Ectodermal cell (in vitro differentiated cells): ENCODE data around the gene ZBTB16.

ENCODE experiments used
- H3K27ac ChIP-seq: 2 replicates; pipeline ENCODE4 v1.7.0; 2013; ENCODE audit warnings: mild to moderate bottlenecking, low read depth, low read length; ENCODE audit not compliant: insufficient read depth, poor library complexity, severe bottlenecking
- H3K27me3 ChIP-seq: 2 replicates; pipeline ENCODE4 v1.7.0; 2013; ENCODE audit warnings: mild to moderate bottlenecking, low read length; ENCODE audit not compliant: insufficient read depth, control insufficient read depth, poor library complexity, severe bottlenecking
- H3K36me3 ChIP-seq: one replicate; pipeline ENCODE4 v1.7.0; 2013; ENCODE audit warnings: low read length; ENCODE audit not compliant: control insufficient read depth, insufficient read depth
- H3K4me1 ChIP-seq: one replicate; pipeline ENCODE4 v1.7.0; 2013; ENCODE audit warnings: low read length; ENCODE audit not compliant: control insufficient read depth, insufficient read depth
- H3K4me3 ChIP-seq: 2 replicates; pipeline ENCODE4 v1.7.0; 2013; ENCODE audit warnings: low read depth, low read length, control low read depth; ENCODE audit not compliant: insufficient read depth
- H3K9me3 ChIP-seq: 2 replicates; pipeline ENCODE4 v1.7.0; 2013; ENCODE audit warnings: mild to moderate bottlenecking, low read length, moderate library complexity; ENCODE audit not compliant: control insufficient read depth
- WGBS, 2 experiments: methylation state at CpG; one replicate each; pipeline ENCODE4 v1.1.7; 2013; ENCODE audit warnings: missing lambda C conversion rate in 2 of 2; 5-methylcytosine and 5-hydroxymethylcytosine counted together

Gene ZBTB16

DNA sequence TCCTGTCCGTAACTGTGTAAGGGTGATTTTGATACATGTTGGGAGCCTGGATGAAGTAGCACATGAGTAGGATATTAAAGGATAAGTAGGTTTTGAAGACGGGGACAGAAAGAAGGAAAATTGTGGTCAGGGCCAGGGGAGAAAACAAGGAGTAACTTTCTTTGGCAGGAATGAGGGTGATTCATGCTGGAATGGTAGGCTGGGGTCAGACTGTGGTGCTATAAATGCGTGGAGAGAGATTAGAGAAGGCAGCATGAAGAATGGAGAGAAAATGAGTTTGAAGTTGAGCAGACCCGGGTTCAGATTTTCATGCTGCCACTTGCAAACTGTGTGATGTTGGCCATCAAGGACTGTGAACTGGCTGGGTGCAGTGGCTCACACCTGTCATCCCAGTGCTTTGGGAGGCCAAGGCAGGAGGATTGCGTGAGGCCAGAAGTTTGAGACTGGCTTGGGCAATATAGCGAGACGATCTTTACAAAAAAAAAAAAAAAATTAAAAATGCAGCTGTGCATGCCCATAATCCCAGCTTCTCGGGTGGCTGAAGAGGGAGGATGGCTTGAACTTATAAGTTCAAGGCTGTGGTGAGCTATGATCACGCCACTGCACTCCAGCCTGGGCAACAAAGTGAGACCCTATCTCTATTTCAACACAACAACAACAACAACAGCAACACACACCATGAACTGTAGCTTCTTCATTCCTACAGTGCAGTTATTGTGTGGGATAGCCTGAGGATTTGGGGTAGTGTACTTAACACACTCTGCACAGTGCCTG, 22.3 kb downstream of the ZBTB16 start:
- Histone ChIP-seq H3K27ac (no peak overlapping the region), H3K27me3 (peaks cover 1% of the 10 kb centered on the region), H3K9me3 (no peaks in the 10 kb centered on the region), H3K36me3 (no peaks in the 10 kb centered on the region), H3K4me3 (no peak overlapping the region), H3K4me1 (peaks cover 53% of the 10 kb centered on the region)
- WGBS, 2 experiments: 93 to 94% methylated on average over 8 to 9 of the region's 9 CpGs

DNA sequence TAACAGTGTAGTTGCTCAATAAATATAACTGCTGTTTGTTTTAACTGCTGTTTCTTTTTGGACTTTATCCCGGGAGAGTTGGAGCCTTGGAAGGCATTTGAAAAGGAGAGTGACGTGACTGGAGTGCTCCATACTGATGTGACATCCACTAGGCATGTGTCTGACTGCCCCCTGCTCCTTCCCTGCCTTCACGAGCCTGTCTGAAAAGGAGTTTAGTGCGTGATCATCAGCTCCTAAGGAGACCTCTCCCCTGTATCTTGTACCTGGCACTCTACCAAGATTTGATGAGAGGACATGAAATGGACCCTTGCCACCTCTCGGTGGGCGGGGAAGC, 22.9 kb downstream of the ZBTB16 start:
- Histone ChIP-seq H3K4me1 (peaks cover 47% of the 10 kb centered on the region), H3K27me3 (no peaks in the 10 kb centered on the region), H3K36me3 (no peaks in the 10 kb centered on the region), H3K9me3 (no peaks in the 10 kb centered on the region), H3K4me3 (no peak overlapping the region), H3K27ac (no peak overlapping the region)
- 86% methylated on average over 6 of the region's 6 CpGs for WGBS, 2 experiments

DNA sequence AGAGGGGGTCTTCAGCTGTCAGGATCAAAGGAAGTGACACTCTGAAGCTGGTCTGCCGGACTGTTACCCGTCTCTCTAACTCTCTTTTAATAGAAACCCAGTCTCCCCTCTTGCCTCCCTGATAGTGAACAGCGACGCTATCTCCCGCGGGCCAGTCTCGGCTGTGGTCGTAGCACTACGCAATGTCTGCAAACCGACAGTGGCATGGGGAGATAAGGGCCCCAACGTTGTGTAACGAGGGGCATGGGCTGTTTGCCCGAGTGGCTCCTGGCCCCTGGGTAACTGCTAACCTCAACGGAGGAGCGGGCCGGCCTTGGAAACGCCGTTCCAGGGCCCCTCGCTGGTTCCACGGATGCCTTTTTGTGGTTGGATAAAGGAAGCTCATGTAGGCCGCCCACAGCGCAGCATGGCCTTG, 23.3 kb downstream of the ZBTB16 start:
- no peaks in the 10 kb centered on the region for H3K9me3 ChIP-seq
- H3K27ac ChIP-seq: no peak overlapping the region
- 81 to 82% methylated on average over 22 of the region's 22 CpGs for WGBS, 2 experiments
- peaks cover 43% of the 10 kb centered on the region for H3K4me1 ChIP-seq
- H3K36me3 ChIP-seq: no peaks in the 10 kb centered on the region
- H3K27me3 ChIP-seq: no peaks in the 10 kb centered on the region
- H3K4me3 ChIP-seq: no peak overlapping the region

DNA sequence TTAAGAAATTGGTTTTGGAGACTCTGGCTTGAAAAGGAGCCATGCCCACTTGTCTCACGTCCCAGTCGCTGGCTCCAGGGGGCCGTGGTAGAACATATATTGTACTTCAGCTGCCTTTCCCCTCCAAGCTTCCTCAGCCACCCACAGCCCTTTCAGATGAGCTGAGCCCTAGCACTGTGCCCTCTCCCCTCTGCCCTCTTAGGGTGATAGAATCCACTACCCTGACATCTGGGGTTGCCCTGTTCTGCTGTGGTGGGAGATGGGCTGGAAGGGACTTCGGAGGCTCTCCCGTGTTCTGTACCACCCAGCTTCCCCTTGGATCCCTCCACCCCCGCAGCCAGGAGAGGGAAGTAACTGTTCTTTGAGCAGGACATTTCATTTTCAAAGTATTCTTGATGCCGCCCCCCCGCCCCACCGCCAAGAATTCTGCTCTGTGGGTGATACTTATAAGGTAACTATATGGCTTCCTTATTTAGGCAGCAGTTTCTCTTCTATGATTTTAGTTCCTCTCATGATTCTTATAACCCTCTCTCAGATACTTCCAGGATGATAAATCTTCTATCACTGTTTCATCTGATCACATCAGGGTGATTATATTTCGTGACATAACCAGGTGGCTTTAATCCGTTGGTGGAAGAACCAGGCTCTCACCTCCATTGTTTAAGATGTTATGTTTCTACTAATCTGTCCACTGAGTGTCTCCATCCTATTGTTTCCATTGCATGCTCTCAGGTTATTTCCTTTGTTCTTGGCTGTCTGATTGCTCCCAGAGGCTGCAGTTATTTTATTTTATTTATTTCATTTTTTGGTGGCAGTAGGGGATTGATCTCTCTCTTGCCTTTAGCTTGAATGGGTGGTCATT, 24.1 kb downstream of the ZBTB16 start:
- 88 to 89% methylated on average over 11 of the region's 11 CpGs for WGBS, 2 experiments
- Histone ChIP-seq H3K4me1 (peaks cover 39% of the 10 kb centered on the region), H3K27me3 (no peaks in the 10 kb centered on the region), H3K27ac (no peak overlapping the region), H3K4me3 (no peak overlapping the region), H3K9me3 (no peaks in the 10 kb centered on the region), H3K36me3 (no peaks in the 10 kb centered on the region)

DNA sequence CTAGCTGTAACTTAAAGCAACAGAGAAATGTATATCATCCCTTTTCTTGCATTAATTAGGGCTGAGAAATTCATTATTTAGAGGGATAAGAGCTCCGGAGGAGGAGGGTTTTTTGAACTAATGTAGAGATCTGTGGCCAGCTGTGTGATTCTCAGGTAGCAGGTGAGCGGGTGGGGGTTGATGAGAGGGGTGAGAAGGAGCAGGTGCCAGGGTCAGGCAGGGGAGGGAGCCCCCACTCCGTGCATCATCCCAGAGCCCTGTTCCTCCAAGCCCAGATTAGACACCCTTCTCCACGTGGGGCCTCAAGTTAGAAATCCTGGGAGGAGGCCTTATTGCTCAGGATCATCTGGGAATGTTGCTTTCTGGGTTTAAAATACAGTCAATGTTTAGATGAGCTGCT, 24.9 kb downstream of the ZBTB16 start:
- Histone ChIP-seq H3K4me1 (peaks cover 39% of the 10 kb centered on the region), H3K36me3 (no peaks in the 10 kb centered on the region), H3K27me3 (no peaks in the 10 kb centered on the region), H3K9me3 (no peaks in the 10 kb centered on the region), H3K27ac (no peak overlapping the region), H3K4me3 (no peak overlapping the region)
- 69 to 83% methylated on average over 4 of the region's 4 CpGs for WGBS, 2 experiments

DNA sequence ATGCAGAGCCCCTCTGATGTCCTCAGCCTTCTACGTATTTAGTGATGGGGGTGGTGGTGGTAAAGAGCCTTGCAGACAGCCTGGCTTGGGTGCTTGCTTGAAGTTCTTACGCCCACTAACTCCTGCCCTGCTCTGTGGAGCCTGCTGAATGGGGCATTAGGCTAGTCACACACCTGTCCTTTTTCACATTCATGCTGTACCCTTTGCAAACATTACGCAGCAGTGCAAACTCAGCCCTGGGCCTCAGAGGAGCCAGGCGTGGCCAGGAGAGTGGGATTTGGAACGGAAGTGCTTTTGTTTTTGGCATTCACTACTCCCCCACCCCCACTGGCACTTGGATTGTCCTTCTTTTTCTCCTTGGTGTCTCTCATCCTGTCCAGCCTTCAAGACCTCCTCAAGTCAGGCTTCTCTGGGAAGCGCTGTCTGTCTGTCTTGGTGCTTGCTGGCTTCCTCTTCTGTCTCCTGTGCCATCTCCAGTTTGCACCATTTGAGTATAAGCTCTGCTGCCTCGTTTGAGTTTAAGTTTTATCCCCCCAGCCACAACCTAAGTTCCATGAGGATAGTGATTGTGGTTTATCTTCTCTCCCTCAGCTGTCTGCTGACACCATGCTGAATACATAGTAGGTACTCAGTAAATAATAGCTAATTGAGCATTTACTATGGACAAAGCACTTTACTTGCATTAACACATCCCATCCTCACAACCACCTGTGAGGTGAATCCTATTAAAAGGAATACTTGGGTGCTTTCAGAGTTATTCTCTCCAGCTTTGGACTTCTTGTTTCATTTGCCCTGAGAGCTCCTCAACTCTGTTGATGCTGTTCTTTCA, 26.7 kb downstream of the ZBTB16 start:
- Histone ChIP-seq H3K27me3 (no peaks in the 10 kb centered on the region), H3K9me3 (no peaks in the 10 kb centered on the region), H3K36me3 (no peaks in the 10 kb centered on the region), H3K4me3 (no peak overlapping the region), H3K27ac (no peak overlapping the region), H3K4me1 (peaks cover 48% of the 10 kb centered on the region)
- WGBS, 2 experiments: 90 to 92% methylated on average over 7 of the region's 7 CpGs

DNA sequence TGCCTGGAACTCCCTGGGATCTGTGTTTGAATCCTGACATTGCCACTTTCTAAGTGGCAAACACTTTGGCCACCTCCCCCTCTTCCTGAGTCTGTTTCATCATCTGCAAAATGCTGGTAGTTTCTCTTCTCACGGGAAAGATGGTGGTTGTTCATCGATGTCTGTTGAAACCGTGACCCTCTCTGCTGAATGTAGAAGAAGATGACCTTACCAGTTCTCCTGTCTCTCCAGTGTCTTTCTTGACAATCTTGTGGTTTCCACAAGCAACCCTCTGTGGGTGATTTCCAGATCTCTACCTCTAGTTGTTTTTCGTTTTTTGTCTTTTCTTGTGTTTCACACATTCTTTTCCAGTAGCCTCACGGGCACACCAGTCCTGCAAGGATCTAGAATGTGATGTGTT, 27.5 kb downstream of the ZBTB16 start:
- Histone ChIP-seq H3K4me1 (peaks cover 52% of the 10 kb centered on the region), H3K27me3 (no peaks in the 10 kb centered on the region), H3K4me3 (no peak overlapping the region), H3K9me3 (no peaks in the 10 kb centered on the region), H3K36me3 (no peaks in the 10 kb centered on the region), H3K27ac (no peak overlapping the region)
- WGBS, 2 experiments: 90 to 97% methylated on average over 5 of the region's 5 CpGs

DNA sequence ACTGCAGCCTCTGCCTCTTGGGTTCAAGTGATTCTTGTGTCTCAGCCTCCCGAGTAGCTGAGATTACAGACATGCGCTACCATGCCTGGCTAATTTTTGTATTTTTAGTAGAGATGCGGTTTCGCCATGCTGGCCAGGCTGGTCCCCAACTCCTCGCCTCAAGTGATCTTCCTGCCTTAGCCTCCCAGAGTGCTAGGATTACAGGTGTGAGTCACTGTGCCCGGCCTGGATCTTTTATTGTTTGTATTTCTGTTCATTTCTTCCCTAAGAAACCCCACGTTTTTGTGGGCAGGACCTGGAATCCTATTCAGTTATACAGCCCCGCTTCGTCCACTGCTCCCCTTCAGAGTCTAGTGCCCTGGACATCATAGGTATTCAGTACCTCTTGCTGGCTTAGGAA, 28.7 kb downstream of the ZBTB16 start:
- H3K36me3 ChIP-seq: no peaks in the 10 kb centered on the region
- no peaks in the 10 kb centered on the region for H3K9me3 ChIP-seq
- no peak overlapping the region for H3K4me3 ChIP-seq
- 91 to 93% methylated on average over 9 of the region's 9 CpGs for WGBS, 2 experiments
- no peaks in the 10 kb centered on the region for H3K27me3 ChIP-seq
- peaks cover 54% of the 10 kb centered on the region for H3K4me1 ChIP-seq
- H3K27ac ChIP-seq: no peak overlapping the region

DNA sequence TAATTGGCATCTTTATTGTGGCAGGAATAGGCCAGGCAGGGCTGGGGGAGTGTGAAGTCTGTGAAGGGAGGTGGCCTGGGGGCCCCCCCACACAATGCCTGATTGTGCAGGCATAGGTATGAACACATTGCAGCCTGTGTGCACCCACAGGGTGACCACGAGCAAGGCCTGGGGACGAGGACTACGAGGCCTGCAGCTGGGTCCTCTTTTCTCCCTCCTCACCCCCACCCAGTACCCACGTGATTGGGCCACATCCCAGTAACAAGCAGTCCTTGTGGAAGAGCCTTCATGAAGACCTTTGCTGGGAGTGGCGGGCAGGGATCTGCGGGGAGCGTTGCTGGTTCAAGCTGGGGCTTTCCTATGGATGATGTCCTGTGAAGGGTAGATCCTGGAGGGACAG, 29.3 kb downstream of the ZBTB16 start:
- Histone ChIP-seq H3K9me3 (no peaks in the 10 kb centered on the region), H3K4me1 (peaks cover 54% of the 10 kb centered on the region), H3K4me3 (no peak overlapping the region), H3K27me3 (no peaks in the 10 kb centered on the region), H3K36me3 (no peaks in the 10 kb centered on the region), H3K27ac (no peak overlapping the region)
- WGBS, 2 experiments: 84 to 85% methylated on average over 7 of the region's 7 CpGs

DNA sequence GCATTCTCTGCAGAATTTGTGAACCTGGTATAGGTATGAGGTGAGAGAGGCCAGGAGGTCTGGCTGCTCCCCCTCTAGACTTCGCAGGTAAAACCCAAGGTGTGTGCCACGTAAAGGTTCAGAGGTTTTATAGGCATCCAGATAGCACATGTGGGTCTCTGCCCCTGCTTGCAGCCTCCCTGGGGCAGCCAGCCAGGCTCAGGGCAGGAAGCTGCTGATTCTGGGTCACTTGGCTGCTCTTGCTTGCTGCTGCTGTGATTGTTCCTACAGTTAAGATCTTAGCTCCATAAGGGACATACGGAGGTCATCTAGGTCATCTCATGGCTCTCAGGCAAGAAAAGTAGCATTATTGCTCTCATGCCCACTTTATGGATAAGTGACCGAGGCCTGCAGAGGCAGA, 30.2 kb downstream of the ZBTB16 start:
- 91 to 98% methylated on average over 4 of the region's 4 CpGs for WGBS, 2 experiments
- H3K4me1 ChIP-seq: peaks cover 54% of the 10 kb centered on the region
- H3K27ac ChIP-seq: peak overlapping the region; percentile 94
- no peak overlapping the region for H3K4me3 ChIP-seq
- H3K27me3 ChIP-seq: no peaks in the 10 kb centered on the region
- no peaks in the 10 kb centered on the region for H3K9me3 ChIP-seq
- peaks cover 3% of the 10 kb centered on the region for H3K36me3 ChIP-seq
